Umbilical cord (tissue), 2 donors: Measurements from ENCODE around the gene NUCKS1. TPM values are rescaled to one million over a fixed set of nuclear protein-coding genes. Genes with fewer than 3 reads are reported as not detected.

Source experiments
- DNase-seq: peaks from one replicate; pipeline ENCODE4 v3.0.0-alpha.2; 2015; ENCODE audit warnings: low spot score
- total RNA-seq: library from RNA; depleted of rRNA; stranded (reverse); fragments of >200 nt; gene quantifications from one replicate; pipeline ENCODE4 v1.2.3, GENCODE V29; 2014; ENCODE audit warnings: low replicate concordance; ENCODE audit not compliant: insufficient read depth

Gene NUCKS1
- total RNA-seq, 1 donor from 2014 or later = 132 TPM

DNA sequence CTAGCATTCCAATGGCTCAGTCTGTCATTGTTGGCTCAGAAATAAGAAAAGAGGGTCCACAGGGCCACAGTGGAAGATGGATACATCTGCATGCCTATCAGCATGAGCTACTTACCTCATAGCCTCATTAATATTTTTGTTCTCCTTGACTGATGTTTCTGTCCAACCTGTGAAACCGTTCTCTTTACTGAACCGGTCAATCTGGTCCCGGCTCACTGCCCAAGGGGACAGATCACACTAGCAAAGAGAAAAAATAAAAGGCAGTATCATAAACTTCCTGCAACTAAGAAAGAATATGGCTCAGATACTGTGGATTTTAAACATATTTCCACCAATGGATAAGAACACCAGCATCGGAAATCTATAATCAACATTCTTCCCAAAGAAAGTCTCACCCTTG lies 20.6 kb upstream of the NUCKS1 start:
- DNase-seq = peak; percentile 49

- DNase-seq = no peak
Measured at GRCh38 chr1:205769641-205770365, 19.8 kb upstream of the NUCKS1 start.

- DNase-seq = no peak
Measured at GRCh38 chr1:205767248-205767647, 17.3 kb upstream of the NUCKS1 start.

DNA sequence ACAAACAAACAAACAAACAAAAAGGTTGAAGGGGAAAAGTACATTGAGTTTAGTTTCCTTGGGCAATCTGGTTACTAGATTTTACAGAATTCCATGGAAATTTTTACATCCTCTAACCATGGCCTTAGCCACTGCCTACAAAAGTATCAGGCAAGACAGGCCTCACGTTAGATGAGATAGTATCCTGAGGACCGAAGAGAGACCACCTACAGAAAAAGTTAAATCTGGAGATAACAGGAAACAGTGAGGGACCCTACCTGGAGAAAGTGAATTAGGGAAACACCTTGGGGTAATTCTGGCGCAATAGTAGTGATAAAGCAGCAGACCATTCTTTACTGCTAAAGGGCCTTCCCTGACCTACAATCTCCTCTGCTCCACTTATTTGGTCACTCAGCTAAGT lies 16.6 kb upstream of the NUCKS1 start:
- no peak for DNase-seq

- no peak for DNase-seq
Measured at GRCh38 chr1:205766038-205766437, 16.1 kb upstream of the NUCKS1 start.

GRCh38 chr1:205764578-205764977 lies 14.6 kb upstream of the NUCKS1 start:
- DNase-seq = no peak

DNA sequence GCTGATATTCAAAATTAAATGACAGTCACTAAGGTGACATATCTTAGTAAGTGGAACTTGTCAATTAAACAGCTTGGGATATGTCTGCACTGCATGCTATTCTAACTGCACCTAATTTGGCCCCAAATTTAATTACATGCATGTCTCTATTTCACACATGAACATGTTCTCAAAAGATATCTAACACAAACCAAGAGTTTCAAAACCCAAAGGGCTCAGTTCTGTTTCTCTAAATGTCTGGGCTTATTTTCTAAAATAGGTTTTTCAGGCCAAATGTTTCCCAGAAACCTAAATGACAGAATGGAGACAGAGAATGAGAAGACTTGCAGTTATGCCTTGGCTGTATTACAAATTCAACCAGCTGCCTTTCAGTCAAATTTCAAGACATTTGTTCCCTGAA lies 14.0 kb upstream of the NUCKS1 start:
- DNase-seq = no peak

DNA sequence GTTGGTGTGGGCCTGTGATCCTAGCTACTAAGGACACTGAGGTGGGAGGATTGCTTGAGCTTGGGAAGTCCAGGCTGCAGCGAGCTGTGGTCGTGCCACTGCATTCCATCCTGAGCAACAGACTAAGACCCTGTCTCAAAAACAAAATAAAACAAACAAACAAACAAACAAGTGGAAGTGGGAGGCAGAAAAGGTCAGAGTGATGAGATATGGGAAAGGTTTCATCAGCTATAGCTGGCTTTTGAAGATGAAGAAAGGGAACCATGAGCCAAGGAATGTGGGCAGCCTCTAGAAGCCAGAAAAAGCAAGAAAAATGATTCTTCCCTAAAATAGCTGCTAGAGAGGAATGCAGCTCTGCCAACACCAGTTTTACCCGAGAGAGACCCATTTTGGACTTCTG lies 10.6 kb upstream of the NUCKS1 start:
- no peak for DNase-seq

DNA sequence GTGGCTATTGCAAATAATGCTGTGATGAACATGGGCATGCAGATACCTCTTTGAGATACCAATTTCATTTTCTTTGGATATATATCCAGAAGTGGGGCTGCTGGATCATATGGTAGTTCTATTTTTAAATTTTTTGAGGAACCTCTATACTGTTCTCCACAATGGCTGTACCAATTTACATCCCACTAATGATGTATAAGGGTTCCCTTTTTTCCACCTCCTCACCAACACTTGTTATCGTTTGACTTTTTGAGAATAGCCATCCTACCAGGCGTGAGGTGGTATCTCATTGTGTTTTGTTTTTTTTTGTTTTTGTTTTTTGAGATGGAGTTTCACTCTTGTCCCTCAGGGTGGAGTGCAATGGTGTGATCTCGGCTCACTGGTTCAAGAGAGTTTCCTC lies 6.6 kb upstream of the NUCKS1 start:
- DNase-seq = no peak

GRCh38 chr1:205754857-205755256 lies 4.9 kb upstream of the NUCKS1 start:
- DNase-seq = no peak

DNA sequence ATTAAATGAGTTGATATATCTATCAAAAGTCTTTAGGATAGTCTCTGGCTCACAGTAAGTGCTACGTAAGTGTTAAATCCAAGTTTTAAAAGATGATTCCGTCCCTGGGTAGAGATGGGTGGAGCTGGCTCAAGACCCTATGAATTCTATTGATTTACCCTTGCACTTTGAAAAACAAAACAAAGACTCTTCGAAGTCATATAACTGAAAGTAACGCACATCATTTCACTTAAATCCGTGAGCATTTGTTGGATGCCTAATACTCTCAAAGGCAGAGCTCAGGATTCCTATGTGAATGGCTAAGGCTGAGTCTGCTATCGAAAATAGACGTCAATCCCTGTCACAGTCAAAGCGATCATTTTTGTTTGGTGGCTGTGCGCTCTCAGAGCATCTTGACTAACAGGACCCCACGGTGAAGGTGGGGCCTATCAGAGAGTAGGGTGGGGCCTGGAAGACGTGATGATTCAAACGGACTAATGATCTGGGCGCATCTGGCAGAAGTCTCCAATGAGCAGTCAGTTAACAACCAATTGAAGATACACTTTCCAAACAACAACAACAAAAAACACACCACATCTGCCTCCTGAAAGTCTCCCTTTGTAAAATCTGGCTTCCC lies 1.2 kb upstream of the NUCKS1 start:
- DNase-seq = no peak

DNA sequence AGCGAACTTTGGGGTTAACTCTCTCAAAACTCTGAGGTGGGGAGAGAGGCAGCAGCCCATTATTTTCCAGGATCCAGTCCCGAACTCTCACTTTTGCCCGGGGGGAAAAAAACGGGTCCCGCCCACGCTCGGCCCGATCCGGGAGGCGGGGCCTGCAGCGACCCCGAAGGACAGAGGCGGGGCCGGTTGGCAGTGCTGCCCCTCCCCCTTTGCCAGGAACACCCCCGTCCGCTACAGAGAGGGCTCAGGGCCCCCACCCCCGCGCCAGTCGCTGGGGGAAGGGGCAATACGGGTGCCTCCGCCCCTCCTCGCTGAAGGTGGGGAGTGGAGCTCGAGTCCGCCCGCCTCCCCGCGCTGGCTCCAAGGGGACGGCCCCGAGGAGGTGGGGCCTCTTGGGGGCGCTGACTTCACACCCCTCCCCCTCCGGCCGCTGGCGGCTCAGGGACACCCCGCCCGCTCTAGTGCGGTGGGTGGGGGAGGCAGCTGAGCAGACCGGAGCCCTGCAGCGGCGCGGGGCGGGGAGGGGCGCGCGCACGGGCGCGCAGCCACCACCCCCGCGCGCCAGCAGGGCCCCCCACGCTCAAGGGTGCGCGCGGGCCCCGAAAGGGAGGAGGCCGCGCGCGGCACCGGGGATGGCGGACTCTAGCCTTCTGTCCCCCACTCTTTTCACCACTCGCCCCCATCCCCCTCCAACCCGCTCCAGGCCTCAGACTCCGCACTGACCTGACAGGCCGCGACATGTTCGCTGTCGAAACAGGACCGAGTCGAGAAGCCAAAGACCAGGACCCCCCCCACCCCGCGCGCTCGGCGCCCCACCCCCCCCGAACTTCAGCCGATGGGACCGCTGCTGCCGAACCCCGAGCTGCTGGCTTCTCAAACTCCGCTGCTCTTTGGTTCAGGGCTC lies 496 bp downstream of the NUCKS1 start:
- peak; percentile 99 for DNase-seq

DNA sequence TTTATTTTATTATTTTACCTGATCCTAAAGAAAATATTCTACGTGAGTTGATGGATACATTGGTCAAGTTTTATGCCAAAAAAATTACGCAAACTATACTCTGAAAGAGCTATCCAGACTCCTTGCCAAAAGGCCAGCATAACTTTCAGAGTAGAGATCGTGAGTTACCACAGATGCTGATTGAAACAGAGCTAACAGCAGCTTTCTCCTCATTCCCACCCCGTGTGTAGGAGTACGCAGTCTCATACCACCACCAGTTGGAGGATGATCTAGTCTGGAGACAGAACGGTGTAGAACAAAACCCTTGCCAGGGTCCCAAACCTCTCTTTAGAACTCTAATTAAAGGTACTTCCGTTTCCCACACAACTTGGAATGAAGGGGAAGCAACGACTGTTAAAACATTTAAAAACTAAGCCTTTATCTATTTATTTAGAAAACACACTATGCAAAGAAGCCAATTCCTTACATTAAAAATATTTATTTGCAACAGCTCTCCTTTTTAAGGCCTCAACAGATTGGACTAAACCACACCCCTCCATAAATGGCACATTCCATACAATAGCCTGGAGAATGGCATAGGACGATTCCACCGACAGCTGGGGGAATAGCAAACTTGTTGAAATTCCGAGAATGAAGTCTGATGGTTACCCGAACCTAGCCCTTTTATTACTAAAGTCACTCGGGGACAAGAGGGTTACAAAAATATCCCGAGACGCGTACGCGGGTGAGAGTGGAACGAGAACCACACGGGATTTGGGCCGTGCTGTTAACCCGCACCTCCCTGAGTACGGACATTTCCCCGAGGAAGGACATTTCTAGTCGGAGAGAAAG lies 1.4 kb downstream of the NUCKS1 start:
- peak; percentile 63 for DNase-seq

GRCh38 chr1:205746757-205747412 lies 3.1 kb downstream of the NUCKS1 start:
- DNase-seq = no peak

- no peak for DNase-seq
Measured at GRCh38 chr1:205744403-205744802, 5.6 kb downstream of the NUCKS1 start.

DNA sequence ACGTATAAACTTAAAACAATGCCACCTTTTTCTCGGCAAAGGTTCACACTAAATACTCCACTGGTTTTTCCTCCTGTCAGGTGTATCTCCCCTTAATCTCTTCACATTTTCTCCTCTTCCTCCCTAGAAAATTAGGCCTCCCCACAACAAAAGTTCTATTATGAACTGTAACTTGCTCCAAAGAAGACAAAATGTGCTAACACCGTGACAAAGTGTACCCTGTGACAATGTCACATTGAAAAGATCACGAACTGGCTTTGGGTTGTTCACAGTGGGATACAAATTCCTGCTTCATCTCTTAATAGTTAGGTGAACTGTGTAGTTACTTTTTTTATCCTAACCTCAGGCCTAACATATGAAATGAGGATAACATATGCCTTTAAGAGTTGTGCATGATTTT lies 6.0 kb downstream of the NUCKS1 start:
- DNase-seq = no peak

- DNase-seq = no peak
Measured at GRCh38 chr1:205741681-205742080, 8.3 kb downstream of the NUCKS1 start.

GRCh38 chr1:205739348-205740160 lies 10.4 kb downstream of the NUCKS1 start:
- DNase-seq = no peak

DNA sequence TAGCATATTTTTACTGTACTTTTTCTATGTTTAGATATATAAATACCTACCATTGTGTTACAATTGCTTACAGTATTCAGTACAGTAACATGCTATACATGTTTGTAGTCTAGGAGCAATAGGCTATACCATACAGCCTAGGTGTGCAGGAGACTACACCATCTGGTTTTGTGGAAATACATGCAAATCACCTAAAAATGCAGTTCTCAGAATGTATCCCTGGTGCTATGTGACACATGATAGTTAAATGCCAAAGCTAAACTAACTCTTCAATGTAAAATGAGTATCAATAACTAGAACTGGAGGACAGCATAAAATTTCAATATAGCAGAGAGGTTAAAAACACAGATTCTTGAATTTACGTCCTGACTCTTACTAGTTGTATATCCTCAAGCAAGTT lies 14.8 kb downstream of the NUCKS1 start:
- DNase-seq = no peak
